ENCODE data around the gene PTCHD4. TPM values are rescaled to one million over a fixed set of nuclear protein-coding genes. Genes with fewer than 3 reads are reported as not detected.
"Not testable (repeated sequence)": the region's sequence is repeated elsewhere in the genome, so short reads cannot be mapped to it uniquely, and the experiment has no call there.

Gene PTCHD4
- total RNA-seq, result not detected

- Mint-ChIP-seq H3K4me3 (no peak within 1 kb of the TSS), H3K36me3 (no peaks in the 10 kb centered on the region), H3K9me3 (no peaks in the 10 kb centered on the region), H3K27me3 (no peaks in the 10 kb centered on the region), H3K4me1 (no peaks in the 10 kb centered on the region), H3K27ac (no peak within 1 kb of the TSS)
- ATAC-seq (ENCODE audit: low read depth), result no peak
- POLR2A ChIA-PET, result no interaction called here
- no peak for DNase-seq
These were observed at the start of gene PTCHD4 for GRCh38 chr6:48111143-48111506. Gene PTCHD4, minus strand, starts transcription at chr6:48111197. Its CDS starts 42,240 bp downstream, at chr6:48068957.

GRCh38 chr6:48151142-48151541, 40.1 kb upstream of the PTCHD4 start:
- POLR2A ChIA-PET, result no interaction called here
- Mint-ChIP-seq H3K9me3 (peaks cover 4% of the 10 kb centered on the region), H3K4me3 (no peak overlapping the region), H3K27me3 (no peaks in the 10 kb centered on the region), H3K27ac (no peak overlapping the region), H3K36me3 (no peaks in the 10 kb centered on the region), H3K4me1 (no peaks in the 10 kb centered on the region)
- DNase-seq, result no peak
- no peak for ATAC-seq (ENCODE audit: low read depth)

- no peaks in the 10 kb centered on the region for H3K27me3 Mint-ChIP-seq
- H3K4me3 Mint-ChIP-seq, result no peak overlapping the region
- POLR2A ChIA-PET, result no interaction called here
- no peaks in the 10 kb centered on the region for H3K36me3 Mint-ChIP-seq
- H3K27ac Mint-ChIP-seq, result no peak overlapping the region
- H3K4me1 Mint-ChIP-seq, result no peaks in the 10 kb centered on the region
- ATAC-seq (ENCODE audit: low read depth) (no peak), DNase-seq (no peak)
- H3K9me3 Mint-ChIP-seq, result peaks cover 4% of the 10 kb centered on the region
These were observed 39.7 kb upstream of the PTCHD4 start for GRCh38 chr6:48150701-48151100.

- H3K4me1 Mint-ChIP-seq, result no peaks in the 10 kb centered on the region
- ATAC-seq (ENCODE audit: low read depth) (no peak), DNase-seq (no peak)
- no peaks in the 10 kb centered on the region for H3K36me3 Mint-ChIP-seq
- no peak overlapping the region for H3K27ac Mint-ChIP-seq
- H3K9me3 Mint-ChIP-seq, result peaks cover 2% of the 10 kb centered on the region
- no peak overlapping the region for H3K4me3 Mint-ChIP-seq
- no peaks in the 10 kb centered on the region for H3K27me3 Mint-ChIP-seq
- POLR2A ChIA-PET, result no interaction called here
These were observed 36.1 kb upstream of the PTCHD4 start for GRCh38 chr6:48147051-48147450.

- POLR2A ChIA-PET, result no interaction called here
- ATAC-seq (ENCODE audit: low read depth), result no peak
These were observed 33.0 kb upstream of the PTCHD4 start for GRCh38 chr6:48144021-48144420.

GRCh38 chr6:48141975-48142374, 31.0 kb upstream of the PTCHD4 start:
- no peak overlapping the region for H3K4me3 Mint-ChIP-seq
- no peak overlapping the region for H3K27ac Mint-ChIP-seq
- DNase-seq (no peak), ATAC-seq (ENCODE audit: low read depth) (no peak)
- H3K36me3 Mint-ChIP-seq, result no peaks in the 10 kb centered on the region
- no peaks in the 10 kb centered on the region for H3K9me3 Mint-ChIP-seq
- POLR2A ChIA-PET, result no interaction called here
- H3K4me1 Mint-ChIP-seq, result no peaks in the 10 kb centered on the region
- H3K27me3 Mint-ChIP-seq, result no peaks in the 10 kb centered on the region

More at GRCh38 chr6:48144021-48144420, 33.0 kb upstream of the PTCHD4 start:
- Mint-ChIP-seq H3K4me1 (no peaks in the 10 kb centered on the region), H3K4me3 (no peak overlapping the region), H3K36me3 (no peaks in the 10 kb centered on the region), H3K27me3 (no peaks in the 10 kb centered on the region), H3K9me3 (no peaks in the 10 kb centered on the region), H3K27ac (no peak overlapping the region)
- no peak for DNase-seq

- no peak for DNase-seq
- POLR2A ChIA-PET, result no interaction called here
- no peak for ATAC-seq (ENCODE audit: low read depth)
- no peaks in the 10 kb centered on the region for H3K4me1 Mint-ChIP-seq
- H3K27me3 Mint-ChIP-seq, result no peaks in the 10 kb centered on the region
- no peaks in the 10 kb centered on the region for H3K9me3 Mint-ChIP-seq
- H3K36me3 Mint-ChIP-seq, result no peaks in the 10 kb centered on the region
- no peak overlapping the region for H3K27ac Mint-ChIP-seq
- H3K4me3 Mint-ChIP-seq, result no peak overlapping the region
These were observed 29.0 kb upstream of the PTCHD4 start for GRCh38 chr6:48139818-48140614.

GRCh38 chr6:48136856-48137255, 25.9 kb upstream of the PTCHD4 start:
- DNase-seq (no peak), ATAC-seq (ENCODE audit: low read depth) (no peak)
- Mint-ChIP-seq H3K27ac (no peak overlapping the region), H3K36me3 (no peaks in the 10 kb centered on the region), H3K9me3 (no peaks in the 10 kb centered on the region), H3K4me1 (no peaks in the 10 kb centered on the region), H3K4me3 (no peak overlapping the region), H3K27me3 (no peaks in the 10 kb centered on the region)
- POLR2A ChIA-PET, result no interaction called here

- no peaks in the 10 kb centered on the region for H3K4me1 Mint-ChIP-seq
- POLR2A ChIA-PET, result no interaction called here
- H3K9me3 Mint-ChIP-seq, result no peaks in the 10 kb centered on the region
- H3K4me3 Mint-ChIP-seq, result no peak overlapping the region
- no peaks in the 10 kb centered on the region for H3K36me3 Mint-ChIP-seq
- ATAC-seq (ENCODE audit: low read depth) (no peak), DNase-seq (no peak)
- H3K27ac Mint-ChIP-seq, result no peak overlapping the region
- no peaks in the 10 kb centered on the region for H3K27me3 Mint-ChIP-seq
These were observed 24.5 kb upstream of the PTCHD4 start for GRCh38 chr6:48135323-48136084.

- POLR2A ChIA-PET, result no interaction called here
- Mint-ChIP-seq H3K36me3 (no peaks in the 10 kb centered on the region), H3K4me1 (no peaks in the 10 kb centered on the region), H3K4me3 (no peak overlapping the region), H3K27me3 (no peaks in the 10 kb centered on the region), H3K9me3 (no peaks in the 10 kb centered on the region), H3K27ac (no peak overlapping the region)
- DNase-seq (no peak), ATAC-seq (ENCODE audit: low read depth) (no peak)
These were observed 23.2 kb upstream of the PTCHD4 start for GRCh38 chr6:48134246-48134645.

- POLR2A ChIA-PET, result no interaction called here
- Mint-ChIP-seq H3K4me3 (no peak overlapping the region), H3K36me3 (no peaks in the 10 kb centered on the region), H3K4me1 (no peaks in the 10 kb centered on the region), H3K27me3 (no peaks in the 10 kb centered on the region), H3K27ac (no peak overlapping the region), H3K9me3 (peaks cover 1% of the 10 kb centered on the region)
- ATAC-seq (ENCODE audit: low read depth), result no peak
- DNase-seq, result no peak
These were observed 12.6 kb upstream of the PTCHD4 start for GRCh38 chr6:48123601-48124000.

GRCh38 chr6:48121983-48122749, 11.2 kb upstream of the PTCHD4 start:
- POLR2A ChIA-PET, H3K27me3 Mint-ChIP-seq: not testable (repeated sequence)

GRCh38 chr6:48116699-48117645, 6.0 kb upstream of the PTCHD4 start:
- POLR2A ChIA-PET, result no interaction called here
- H3K36me3 Mint-ChIP-seq, result no peaks in the 10 kb centered on the region
- DNase-seq (no peak), ATAC-seq (ENCODE audit: low read depth) (no peak)
- no peak overlapping the region for H3K4me3 Mint-ChIP-seq
- H3K27me3 Mint-ChIP-seq, result no peaks in the 10 kb centered on the region
- no peaks in the 10 kb centered on the region for H3K9me3 Mint-ChIP-seq
- H3K4me1 Mint-ChIP-seq, result no peaks in the 10 kb centered on the region
- no peak overlapping the region for H3K27ac Mint-ChIP-seq

More at GRCh38 chr6:48121983-48122749, 11.2 kb upstream of the PTCHD4 start:
- H3K4me3 Mint-ChIP-seq; ATAC-seq (ENCODE audit: low read depth); DNase-seq; H3K4me1 Mint-ChIP-seq; H3K9me3 Mint-ChIP-seq; H3K36me3 Mint-ChIP-seq; H3K27ac Mint-ChIP-seq: not testable (repeated sequence)

All from activated naive CD8-positive, alpha-beta T cell treated with anti-CD3 and anti-CD28 coated beads, Interleukin-2, amount 10 ng/mL, durations not matched to agents 7 days and 5 days (primary cell).